Measurements from ENCODE around the gene INA.

The INA gene

DNA sequence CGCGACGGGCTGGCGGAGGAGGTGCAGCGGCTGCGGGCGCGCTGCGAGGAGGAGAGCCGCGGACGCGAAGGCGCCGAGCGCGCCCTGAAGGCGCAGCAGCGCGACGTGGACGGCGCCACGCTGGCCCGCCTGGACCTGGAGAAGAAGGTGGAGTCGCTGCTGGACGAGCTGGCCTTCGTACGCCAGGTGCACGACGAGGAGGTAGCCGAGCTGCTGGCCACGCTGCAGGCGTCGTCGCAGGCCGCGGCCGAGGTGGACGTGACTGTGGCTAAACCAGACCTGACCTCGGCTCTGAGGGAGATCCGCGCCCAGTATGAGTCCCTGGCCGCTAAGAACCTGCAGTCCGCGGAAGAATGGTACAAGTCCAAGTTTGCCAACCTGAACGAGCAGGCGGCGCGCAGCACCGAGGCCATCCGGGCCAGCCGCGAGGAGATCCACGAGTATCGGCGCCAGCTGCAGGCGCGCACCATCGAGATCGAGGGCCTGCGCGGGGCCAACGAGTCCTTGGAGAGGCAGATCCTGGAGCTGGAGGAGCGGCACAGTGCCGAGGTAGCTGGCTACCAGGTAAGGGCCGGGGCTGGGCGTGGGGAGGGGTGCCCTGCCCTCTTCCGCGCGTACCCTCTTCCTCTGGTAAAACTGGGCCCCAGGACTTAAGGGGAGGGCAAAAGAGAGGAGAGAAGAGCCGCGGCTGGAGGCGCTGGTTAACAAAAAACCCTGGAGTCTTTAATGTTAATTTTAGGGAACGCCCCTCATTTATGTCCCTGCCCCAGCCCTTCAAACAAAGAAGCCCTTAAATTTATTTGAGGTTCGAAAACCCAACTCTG lies 987 bp downstream of the INA start:
- WGBS (ENCODE audit: extremely low coverage, insufficient coverage, low lambda C conversion rate), result no CpG with 5 or more reads among the region's 76 CpGs
- Histone ChIP-seq H3K4me2 (ENCODE audit: low read length) (peak overlapping the region; percentile 69), H4K5ac (ENCODE audit: low read length) (no peak overlapping the region), H3K27me3 (ENCODE audit: insufficient read depth, low read length, poor library complexity) (peaks cover 20% of the 10 kb centered on the region), H3K4me3 (ENCODE audit: low read length) (no peak overlapping the region), H3K18ac (ENCODE audit: low read length) (no peak overlapping the region), H3K9ac (ENCODE audit: low read length) (peak overlapping the region; percentile 10), H3K36me3 (ENCODE audit: control insufficient read depth, insufficient read depth, low read length) (no peaks in the 10 kb centered on the region), H4K8ac (ENCODE audit: low read depth, low read length) (no peak overlapping the region), H3K27ac (ENCODE audit: low read depth, low read length) (no peak overlapping the region), H3K79me1 (ENCODE audit: low read length) (no peaks in the 10 kb centered on the region), H3K4me1 (ENCODE audit: control insufficient read depth, low read depth, low read length) (peaks cover 2% of the 10 kb centered on the region), H2BK15ac (replicated peaks; ENCODE audit: low read depth) (no peak overlapping the region), H2AK5ac (ENCODE audit: low read length) (no peak overlapping the region), H3K79me2 (ENCODE audit: control insufficient read depth, insufficient read depth, low read length) (no peaks in the 10 kb centered on the region), H3K4ac (ENCODE audit: low read depth, low read length) (no peak overlapping the region), H3K56ac (ENCODE audit: low read length) (peak overlapping the region; percentile 27), H2BK120ac (ENCODE audit: low read depth, low read length) (no peak overlapping the region), H2BK5ac (ENCODE audit: low read length) (no peak overlapping the region), H3K23ac (ENCODE audit: low read length) (peak overlapping the region; percentile 16)
- DNase-seq, result no peak

DNA sequence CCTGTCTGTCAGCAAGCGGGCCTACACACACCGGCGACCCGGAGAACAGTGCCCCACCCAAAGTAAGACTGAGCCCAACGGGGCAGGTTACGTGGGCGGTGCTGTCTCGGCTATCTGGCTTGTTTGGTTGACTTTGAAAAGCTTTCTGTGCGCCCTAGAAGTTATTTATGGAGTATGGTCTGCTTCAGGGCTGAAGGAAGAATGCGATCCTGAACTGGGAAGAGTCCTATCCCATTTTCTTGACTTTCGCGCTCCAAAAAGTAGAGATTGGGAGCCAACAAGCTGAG lies 1.5 kb downstream of the INA start:
- DNase-seq, result no peak
- H3K18ac ChIP-seq (ENCODE audit: low read length), result no peak overlapping the region
- no peaks in the 10 kb centered on the region for H3K36me3 ChIP-seq (ENCODE audit: control insufficient read depth, insufficient read depth, low read length)
- no peak overlapping the region for H2BK5ac ChIP-seq (ENCODE audit: low read length)
- H3K4me2 ChIP-seq (ENCODE audit: low read length), result no peak overlapping the region
- H2AK5ac ChIP-seq (ENCODE audit: low read length), result no peak overlapping the region
- H3K27ac ChIP-seq (ENCODE audit: low read depth, low read length), result no peak overlapping the region
- no peak overlapping the region for H3K56ac ChIP-seq (ENCODE audit: low read length)
- H2BK15ac ChIP-seq (replicated peaks; ENCODE audit: low read depth), result no peak overlapping the region
- no peak overlapping the region for H3K9ac ChIP-seq (ENCODE audit: low read length)
- no peak overlapping the region for H4K8ac ChIP-seq (ENCODE audit: low read depth, low read length)
- no peaks in the 10 kb centered on the region for H3K79me1 ChIP-seq (ENCODE audit: low read length)
- H2BK120ac ChIP-seq (ENCODE audit: low read depth, low read length), result no peak overlapping the region
- H3K4me3 ChIP-seq (ENCODE audit: low read length), result no peak overlapping the region
- peaks cover 20% of the 10 kb centered on the region for H3K27me3 ChIP-seq (ENCODE audit: insufficient read depth, low read length, poor library complexity)
- no peak overlapping the region for H3K23ac ChIP-seq (ENCODE audit: low read length)
- H3K79me2 ChIP-seq (ENCODE audit: control insufficient read depth, insufficient read depth, low read length), result no peaks in the 10 kb centered on the region
- no peak overlapping the region for H3K4ac ChIP-seq (ENCODE audit: low read depth, low read length)
- no peak overlapping the region for H4K5ac ChIP-seq (ENCODE audit: low read length)
- no CpG with 5 or more reads among the region's 12 CpGs for WGBS (ENCODE audit: extremely low coverage, insufficient coverage, low lambda C conversion rate)
- H3K4me1 ChIP-seq (ENCODE audit: control insufficient read depth, low read depth, low read length), result peaks cover 2% of the 10 kb centered on the region

DNA sequence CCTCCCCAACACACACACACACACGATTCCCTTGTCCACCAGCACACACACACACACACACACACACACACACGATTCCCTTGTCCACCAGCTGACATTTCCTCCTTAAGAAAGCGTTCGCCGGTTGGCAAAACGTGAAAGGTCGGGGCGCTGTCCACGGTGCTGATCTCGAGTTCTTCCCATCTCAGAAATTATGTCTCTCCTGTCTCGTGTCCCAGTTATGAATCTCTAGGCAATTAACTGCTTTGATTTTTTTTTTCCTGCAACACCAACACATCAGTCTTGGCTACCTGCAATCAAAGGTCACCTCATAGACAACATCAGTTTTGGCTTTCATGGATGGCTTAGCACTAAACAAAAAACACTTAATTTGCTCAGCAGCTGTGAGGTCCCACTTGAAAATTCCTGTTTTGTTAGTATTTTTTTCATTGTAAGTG lies 1.9 kb downstream of the INA start:
- no peaks in the 10 kb centered on the region for H3K36me3 ChIP-seq (ENCODE audit: control insufficient read depth, insufficient read depth, low read length)
- H4K8ac ChIP-seq (ENCODE audit: low read depth, low read length), result no peak overlapping the region
- WGBS (ENCODE audit: extremely low coverage, insufficient coverage, low lambda C conversion rate), result no CpG with 5 or more reads among the region's 11 CpGs
- no peak overlapping the region for H4K5ac ChIP-seq (ENCODE audit: low read length)
- H3K4me3 ChIP-seq (ENCODE audit: low read length), result no peak overlapping the region
- H3K27ac ChIP-seq (ENCODE audit: low read depth, low read length), result no peak overlapping the region
- H3K23ac ChIP-seq (ENCODE audit: low read length), result no peak overlapping the region
- H2BK120ac ChIP-seq (ENCODE audit: low read depth, low read length), result no peak overlapping the region
- H3K4me1 ChIP-seq (ENCODE audit: control insufficient read depth, low read depth, low read length), result peaks cover 2% of the 10 kb centered on the region
- no peaks in the 10 kb centered on the region for H3K79me1 ChIP-seq (ENCODE audit: low read length)
- peaks cover 20% of the 10 kb centered on the region for H3K27me3 ChIP-seq (ENCODE audit: insufficient read depth, low read length, poor library complexity)
- H3K4ac ChIP-seq (ENCODE audit: low read depth, low read length), result no peak overlapping the region
- H3K56ac ChIP-seq (ENCODE audit: low read length), result no peak overlapping the region
- peak; percentile 63 for DNase-seq
- H2AK5ac ChIP-seq (ENCODE audit: low read length), result no peak overlapping the region
- no peak overlapping the region for H3K4me2 ChIP-seq (ENCODE audit: low read length)
- H3K79me2 ChIP-seq (ENCODE audit: control insufficient read depth, insufficient read depth, low read length), result no peaks in the 10 kb centered on the region
- H2BK5ac ChIP-seq (ENCODE audit: low read length), result no peak overlapping the region
- H2BK15ac ChIP-seq (replicated peaks; ENCODE audit: low read depth), result no peak overlapping the region
- H3K9ac ChIP-seq (ENCODE audit: low read length), result no peak overlapping the region
- H3K18ac ChIP-seq (ENCODE audit: low read length), result no peak overlapping the region

DNA sequence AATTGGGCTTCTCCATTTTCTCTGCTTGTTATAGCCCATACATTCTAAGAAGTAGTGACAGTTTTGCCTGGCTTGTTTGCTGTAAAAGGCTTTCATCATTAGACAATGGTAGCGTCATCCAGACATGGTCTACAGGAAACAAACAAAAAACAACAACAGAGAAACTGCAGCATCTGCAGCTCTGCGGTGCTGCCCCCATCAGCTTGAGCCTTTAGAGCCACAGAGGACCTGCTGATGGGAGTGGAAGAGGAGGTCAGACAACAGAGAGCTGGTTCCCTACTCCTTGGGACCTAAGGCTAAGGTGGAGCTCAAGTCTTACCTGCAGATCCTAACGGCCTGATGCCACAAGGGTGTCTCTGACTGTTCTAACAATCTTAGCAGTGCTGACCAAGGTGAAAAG lies 3.1 kb downstream of the INA start:
- Histone ChIP-seq H3K4me2 (ENCODE audit: low read length) (no peak overlapping the region), H3K18ac (ENCODE audit: low read length) (no peak overlapping the region), H4K8ac (ENCODE audit: low read depth, low read length) (no peak overlapping the region), H3K4me1 (ENCODE audit: control insufficient read depth, low read depth, low read length) (peaks cover 2% of the 10 kb centered on the region), H2BK15ac (replicated peaks; ENCODE audit: low read depth) (no peak overlapping the region), H3K4me3 (ENCODE audit: low read length) (no peak overlapping the region), H2BK5ac (ENCODE audit: low read length) (no peak overlapping the region), H3K4ac (ENCODE audit: low read depth, low read length) (no peak overlapping the region), H3K56ac (ENCODE audit: low read length) (no peak overlapping the region), H3K9ac (ENCODE audit: low read length) (no peak overlapping the region), H3K79me2 (ENCODE audit: control insufficient read depth, insufficient read depth, low read length) (no peaks in the 10 kb centered on the region), H2AK5ac (ENCODE audit: low read length) (no peak overlapping the region), H3K27me3 (ENCODE audit: insufficient read depth, low read length, poor library complexity) (peaks cover 20% of the 10 kb centered on the region), H3K23ac (ENCODE audit: low read length) (no peak overlapping the region), H3K27ac (ENCODE audit: low read depth, low read length) (no peak overlapping the region), H2BK120ac (ENCODE audit: low read depth, low read length) (no peak overlapping the region), H3K36me3 (ENCODE audit: control insufficient read depth, insufficient read depth, low read length) (no peaks in the 10 kb centered on the region), H3K79me1 (ENCODE audit: low read length) (no peaks in the 10 kb centered on the region), H4K5ac (ENCODE audit: low read length) (no peak overlapping the region)
- no CpG with 5 or more reads among the region's 3 CpGs for WGBS (ENCODE audit: extremely low coverage, insufficient coverage, low lambda C conversion rate)
- no peak for DNase-seq

DNA sequence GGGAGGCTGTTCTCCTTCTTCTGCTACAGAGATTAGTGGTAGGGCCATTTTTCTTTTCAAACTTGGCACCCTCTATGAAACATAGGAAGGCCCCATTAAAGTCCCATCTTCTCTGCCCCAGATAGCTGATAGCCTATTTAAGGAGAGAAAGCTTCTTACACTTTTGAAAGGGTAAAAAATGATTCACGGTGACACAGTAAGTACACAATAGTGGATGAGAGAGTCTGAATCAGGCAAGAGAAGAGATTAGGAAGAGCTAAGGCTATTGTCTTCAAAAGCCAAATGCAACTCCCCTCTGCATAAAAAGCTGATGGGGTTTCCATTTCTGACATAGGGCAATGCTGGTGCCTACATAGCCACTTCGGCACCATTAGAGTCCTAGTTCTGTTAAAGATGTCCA lies 3.6 kb downstream of the INA start:
- no peak overlapping the region for H2BK15ac ChIP-seq (replicated peaks; ENCODE audit: low read depth)
- H3K27me3 ChIP-seq (ENCODE audit: insufficient read depth, low read length, poor library complexity), result peaks cover 20% of the 10 kb centered on the region
- H4K5ac ChIP-seq (ENCODE audit: low read length), result no peak overlapping the region
- no peak overlapping the region for H4K8ac ChIP-seq (ENCODE audit: low read depth, low read length)
- H3K23ac ChIP-seq (ENCODE audit: low read length), result no peak overlapping the region
- H3K56ac ChIP-seq (ENCODE audit: low read length), result no peak overlapping the region
- H3K4me3 ChIP-seq (ENCODE audit: low read length), result no peak overlapping the region
- no CpG with 5 or more reads among the region's 2 CpGs for WGBS (ENCODE audit: extremely low coverage, insufficient coverage, low lambda C conversion rate)
- no peak overlapping the region for H3K27ac ChIP-seq (ENCODE audit: low read depth, low read length)
- no peak overlapping the region for H2BK5ac ChIP-seq (ENCODE audit: low read length)
- no peaks in the 10 kb centered on the region for H3K36me3 ChIP-seq (ENCODE audit: control insufficient read depth, insufficient read depth, low read length)
- no peak for DNase-seq
- no peaks in the 10 kb centered on the region for H3K79me2 ChIP-seq (ENCODE audit: control insufficient read depth, insufficient read depth, low read length)
- no peak overlapping the region for H3K4ac ChIP-seq (ENCODE audit: low read depth, low read length)
- no peak overlapping the region for H3K18ac ChIP-seq (ENCODE audit: low read length)
- H3K79me1 ChIP-seq (ENCODE audit: low read length), result no peaks in the 10 kb centered on the region
- H2AK5ac ChIP-seq (ENCODE audit: low read length), result no peak overlapping the region
- H3K4me2 ChIP-seq (ENCODE audit: low read length), result no peak overlapping the region
- H2BK120ac ChIP-seq (ENCODE audit: low read depth, low read length), result no peak overlapping the region
- no peak overlapping the region for H3K9ac ChIP-seq (ENCODE audit: low read length)
- peaks cover 2% of the 10 kb centered on the region for H3K4me1 ChIP-seq (ENCODE audit: control insufficient read depth, low read depth, low read length)

DNA sequence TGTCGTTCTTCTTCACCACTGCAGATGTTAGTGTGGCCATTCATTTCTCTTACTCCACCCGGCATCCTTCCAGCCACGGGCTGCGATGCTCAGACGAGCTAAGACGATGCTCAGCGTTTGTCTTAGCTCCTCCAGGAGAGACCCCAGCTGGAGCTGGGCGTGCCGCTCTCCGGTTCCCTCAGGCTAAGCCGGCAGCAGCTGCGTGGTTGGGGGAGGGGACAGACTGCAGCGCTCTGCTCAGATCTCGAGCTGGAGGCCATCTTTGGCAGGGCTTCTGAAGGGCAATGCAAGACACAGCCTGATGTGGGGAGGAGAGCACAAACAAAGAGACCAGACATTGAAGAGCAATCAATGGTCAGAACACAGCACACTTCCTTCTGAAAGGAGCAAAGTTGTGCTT lies 4.8 kb downstream of the INA start:
- H3K79me1 ChIP-seq (ENCODE audit: low read length), result no peaks in the 10 kb centered on the region
- DNase-seq, result peak; percentile 89
- no peak overlapping the region for H3K56ac ChIP-seq (ENCODE audit: low read length)
- no peak overlapping the region for H3K18ac ChIP-seq (ENCODE audit: low read length)
- H3K4me2 ChIP-seq (ENCODE audit: low read length), result peak overlapping the region; percentile 16
- H3K79me2 ChIP-seq (ENCODE audit: control insufficient read depth, insufficient read depth, low read length), result no peaks in the 10 kb centered on the region
- H2BK120ac ChIP-seq (ENCODE audit: low read depth, low read length), result no peak overlapping the region
- H3K23ac ChIP-seq (ENCODE audit: low read length), result no peak overlapping the region
- H4K8ac ChIP-seq (ENCODE audit: low read depth, low read length), result no peak overlapping the region
- H3K4me1 ChIP-seq (ENCODE audit: control insufficient read depth, low read depth, low read length), result peaks cover 2% of the 10 kb centered on the region
- H4K5ac ChIP-seq (ENCODE audit: low read length), result no peak overlapping the region
- no peaks in the 10 kb centered on the region for H3K36me3 ChIP-seq (ENCODE audit: control insufficient read depth, insufficient read depth, low read length)
- no peak overlapping the region for H3K27ac ChIP-seq (ENCODE audit: low read depth, low read length)
- H3K9ac ChIP-seq (ENCODE audit: low read length), result no peak overlapping the region
- H2BK5ac ChIP-seq (ENCODE audit: low read length), result no peak overlapping the region
- no peak overlapping the region for H3K4me3 ChIP-seq (ENCODE audit: low read length)
- WGBS (ENCODE audit: extremely low coverage, insufficient coverage, low lambda C conversion rate), result no CpG with 5 or more reads among the region's 14 CpGs
- no peak overlapping the region for H2AK5ac ChIP-seq (ENCODE audit: low read length)
- peaks cover 12% of the 10 kb centered on the region for H3K27me3 ChIP-seq (ENCODE audit: insufficient read depth, low read length, poor library complexity)
- no peak overlapping the region for H2BK15ac ChIP-seq (replicated peaks; ENCODE audit: low read depth)
- H3K4ac ChIP-seq (ENCODE audit: low read depth, low read length), result no peak overlapping the region
